A549 (cell line): ENCODE results near the gene NCOA6. TPM values are rescaled to one million over a fixed set of nuclear protein-coding genes. Genes with fewer than 3 reads are reported as not detected.

Experiments used
- ATAC-seq, 2 experiments: fragments of 200-7000 bp in 1 of 2; fragments of >200 bp in 1 of 2; cut with Nextera tagmentation in 1 of 2; cut with Tn5 transposase in 1 of 2; 3 replicates each; pipeline versions ENCODE4 v1.8.0 to v1.9.1; 2018 to 2020; ENCODE audit warnings: mild to moderate bottlenecking in 1 of 2, moderate library complexity in 1 of 2
- CTCF ChIA-PET: fragments of 300-600 bp; sonication (Branson Sonifier 250); formaldehyde crosslinking; extraction: SDS; loops from one replicate; lab custom pipeline; 2021; ENCODE audit warnings: antibody characterized with exemption, inconsistent platforms; lab: Yijun Ruan, JAX
- POLR2A ChIA-PET: fragments of 350-600 bp; formaldehyde crosslinking; extraction: SDS; loops from one replicate; lab custom pipeline; 2021; ENCODE audit warnings: antibody characterized with exemption, inconsistent platforms; lab: Yijun Ruan, JAX
- DNase-seq, 2 experiments: peaks; one replicate each; pipeline versions ENCODE4 v3.0.0 to v3.0.0-alpha.2; 2011 to 2016; ENCODE audit warnings: low read depth in 1 of 2, low spot score in 1 of 2
- FAIRE-seq: peaks from 2 replicates; lab custom pipeline; 2011; peaks lifted over from hg19 to GRCh38; lab: Jason Lieb, UNC
- H3K27ac ChIP-seq, 2 experiments: fragments of >200 bp; sonication (Bioruptor Twin); formaldehyde crosslinking; 3 replicates each; pipeline ENCODE4 v1.5.1; 2016 to 2017
- H3K4me1 ChIP-seq: fragments of >200 bp; sonication (Bioruptor Twin); formaldehyde crosslinking; 3 replicates; pipeline ENCODE4 v1.6.1; 2016
- H3K4me2 ChIP-seq: fragments of >200 bp; sonication (Bioruptor Twin); formaldehyde crosslinking; 3 replicates; pipeline ENCODE4 v1.6.1; 2016
- H3K4me3 ChIP-seq: fragments of >200 bp; sonication (Bioruptor Twin); formaldehyde crosslinking; 3 replicates; pipeline ENCODE4 v1.5.1; 2016
- H3K9me3 ChIP-seq: fragments of >200 bp; sonication (Bioruptor Twin); formaldehyde crosslinking; 3 replicates; pipeline ENCODE4 v1.6.1; 2016
- CBX2 ChIP-seq: fragments of 200-600 bp; sonication (generic); IDR thresholded peaks from 2 replicates; pipeline ENCODE4 v1.6.1; 2016; ENCODE audit warnings: low read depth, mild to moderate bottlenecking, borderline replicate concordance
- CHD4 ChIP-seq: fragments of 200-600 bp; sonication (generic); IDR thresholded peaks from 2 replicates; pipeline ENCODE4 v1.6.1; 2016; ENCODE audit warnings: antibody characterized with exemption, mild to moderate bottlenecking, borderline replicate concordance
- EHF ChIP-seq: fragments of 250-450 bp; sonication (Bioruptor Pico); IDR thresholded peaks from 2 replicates; pipeline ENCODE4 v1.5.0; 2020; ENCODE audit warnings: mild to moderate bottlenecking
- EP300 ChIP-seq, 2 experiments: fragments of >200 bp; sonication (Bioruptor Twin); formaldehyde crosslinking; IDR thresholded peaks; 2 replicates in 1 of 2; 3 replicates in 1 of 2; pipeline ENCODE4 v1.6.1; 2016 to 2017
- FOSL2 ChIP-seq, 2 experiments: fragments of 450-650 bp in 1 of 2; fragments of >200 bp in 1 of 2; sonication (Bioruptor Twin) in 1 of 2; formaldehyde crosslinking; IDR thresholded peaks; 2 replicates each; pipeline versions ENCODE4 v1.5.0 to v1.6.1; 2016 to 2020; ENCODE audit warnings: mild to moderate bottlenecking in 1 of 2, moderate library complexity in 1 of 2
- GATA3 ChIP-seq: IDR thresholded peaks from 2 replicates; pipeline ENCODE4 v1.6.1; 2012; ENCODE audit warnings: borderline replicate concordance
- HDAC2 ChIP-seq: fragments of 200-600 bp; sonication (generic); IDR thresholded peaks from 2 replicates; pipeline ENCODE4 v1.6.1; 2016
- HEYL ChIP-seq: fragments of 250-450 bp; sonication (Bioruptor Pico); IDR thresholded peaks from 2 replicates; pipeline ENCODE4 v1.8.0; 2021; ENCODE audit warnings: mild to moderate bottlenecking, moderate library complexity
- HOXB13 ChIP-seq: fragments of 250-450 bp; sonication (Bioruptor Pico); IDR thresholded peaks from 2 replicates; pipeline ENCODE4 v1.5.0; 2020; ENCODE audit warnings: low read depth, mild to moderate bottlenecking, moderate library complexity
- HOXB5 ChIP-seq: fragments of 250-450 bp; sonication (Bioruptor Pico); IDR thresholded peaks from 2 replicates; pipeline ENCODE4 v1.5.0; 2020; ENCODE audit warnings: mild to moderate bottlenecking, moderate library complexity
- JUNB ChIP-seq: fragments of >200 bp; sonication (Bioruptor Twin); formaldehyde crosslinking; IDR thresholded peaks from 2 replicates; pipeline ENCODE4 v1.6.1; 2016
- KDM1A ChIP-seq: fragments of 200-600 bp; sonication (generic); IDR thresholded peaks from 2 replicates; pipeline ENCODE4 v1.6.1; 2016; ENCODE audit warnings: low read depth, mild to moderate bottlenecking
- MAZ ChIP-seq: fragments of 150-350 bp; IDR thresholded peaks from 2 replicates; pipeline ENCODE4 v1.6.1; 2014; ENCODE audit warnings: antibody characterized with exemption, low read depth, low read length, borderline replicate concordance
- MYC ChIP-seq: IDR thresholded peaks from 2 replicates; pipeline ENCODE4 v1.6.1; 2012; ENCODE audit warnings: mild to moderate bottlenecking, inconsistent platforms, low read length, improper control_type of control experiment, borderline replicate concordance
- NFE2L2 ChIP-seq: fragments of 150-350 bp; conservative IDR thresholded peaks from 2 replicates; pipeline ENCODE4 v1.6.1; 2014; ENCODE audit warnings: low read length
- NPAS2 ChIP-seq: fragments of 250-450 bp; sonication (Bioruptor Pico); IDR thresholded peaks from 2 replicates; pipeline ENCODE4 v1.8.0; 2022; ENCODE audit warnings: mild to moderate bottlenecking, moderate library complexity, borderline replicate concordance
- POLR2A ChIP-seq: IDR thresholded peaks from 2 replicates; pipeline ENCODE4 v1.6.1; 2012; ENCODE audit warnings: mild to moderate bottlenecking, low read length
- POLR2AphosphoS2 ChIP-seq: conservative IDR thresholded peaks from 2 replicates; pipeline ENCODE4 v1.6.1; 2012; ENCODE audit warnings: low read length, improper control_type of control experiment, inconsistent platforms
- RAD21 ChIP-seq, 2 experiments: fragments of >200 bp in 1 of 2; sonication (Bioruptor Twin) in 1 of 2; formaldehyde crosslinking in 1 of 2; IDR thresholded peaks in 1 of 2; conservative IDR thresholded peaks in 1 of 2; 2 replicates in 1 of 2; 3 replicates in 1 of 2; pipeline ENCODE4 v1.6.1; 2012 to 2018; ENCODE audit warnings: inconsistent platforms in 1 of 2
- RCOR1 ChIP-seq: fragments of 150-350 bp; IDR thresholded peaks from 2 replicates; pipeline ENCODE4 v1.6.1; 2014; ENCODE audit warnings: antibody characterized with exemption, low read length, low read depth
- RFX5 ChIP-seq: fragments of 450-650 bp; IDR thresholded peaks from 2 replicates; pipeline ENCODE4 v1.7.1; 2014; ENCODE audit warnings: antibody characterized with exemption, mild to moderate bottlenecking, moderate library complexity
- SMC3 ChIP-seq: fragments of >200 bp; sonication (Bioruptor Twin); formaldehyde crosslinking; IDR thresholded peaks from 3 replicates; pipeline ENCODE4 v1.6.1; 2018; ENCODE audit warnings: inconsistent platforms
- TFCP2L1 ChIP-seq: fragments of 250-450 bp; sonication (Bioruptor Pico); IDR thresholded peaks from 2 replicates; pipeline ENCODE4 v1.5.0; 2021; ENCODE audit warnings: mild to moderate bottlenecking
- ZC3H11A ChIP-seq: fragments of 450-650 bp; IDR thresholded peaks from 2 replicates; pipeline ENCODE4 v1.6.1; 2014; ENCODE audit warnings: antibody characterized with exemption, mild to moderate bottlenecking
- ZNF302 ChIP-seq: fragments of 250-450 bp; sonication (Bioruptor Pico); IDR thresholded peaks from 2 replicates; pipeline ENCODE4 v1.9.0; 2021; ENCODE audit warnings: inconsistent platforms, mild to moderate bottlenecking, moderate library complexity
- WGBS: methylation state at CpG from one replicate; pipeline ENCODE4 v1.1.6; 2017; ENCODE audit errors: missing lambda C conversion rate; 5-methylcytosine and 5-hydroxymethylcytosine counted together
- polyA plus RNA-seq, 4 experiments: library from polyadenylated mRNA; depleted of rRNA in 3 of 4; stranded (reverse); fragments of >200 nt; fragmentation: RNase III in 1 of 4; extraction: RNeasy Plus Mini Kit Qiagen cat#74134 plus additional on column Dnase treatment in 1 of 4; gene quantifications; 2 replicates in 3 of 4; 3 replicates in 1 of 4; pipeline ENCODE4 v1.2.3, GENCODE V29; 2011 to 2017
- TF ChIP-seq, protein P1 (sequence below): fragments of >200 bp; sonication (Bioruptor Twin); formaldehyde crosslinking; IDR thresholded peaks from 2 replicates; pipeline ENCODE4 v1.6.1; 2016
- TF ChIP-seq, protein P2 (sequence below): fragments of >200 bp; sonication (Bioruptor Twin); formaldehyde crosslinking; IDR thresholded peaks from 3 replicates; pipeline ENCODE4 v1.6.1; 2016
- TF ChIP-seq, protein P3 (sequence below): fragments of 450-650 bp; IDR thresholded peaks from 2 replicates; pipeline ENCODE4 v1.6.1; 2014; ENCODE audit warnings: antibody characterized with exemption

The NCOA6 gene
- polyA plus RNA-seq, 2 of the 4 experiments (the other 2 are of a cell fraction) = 15.8 to 18.0 TPM

DNA sequence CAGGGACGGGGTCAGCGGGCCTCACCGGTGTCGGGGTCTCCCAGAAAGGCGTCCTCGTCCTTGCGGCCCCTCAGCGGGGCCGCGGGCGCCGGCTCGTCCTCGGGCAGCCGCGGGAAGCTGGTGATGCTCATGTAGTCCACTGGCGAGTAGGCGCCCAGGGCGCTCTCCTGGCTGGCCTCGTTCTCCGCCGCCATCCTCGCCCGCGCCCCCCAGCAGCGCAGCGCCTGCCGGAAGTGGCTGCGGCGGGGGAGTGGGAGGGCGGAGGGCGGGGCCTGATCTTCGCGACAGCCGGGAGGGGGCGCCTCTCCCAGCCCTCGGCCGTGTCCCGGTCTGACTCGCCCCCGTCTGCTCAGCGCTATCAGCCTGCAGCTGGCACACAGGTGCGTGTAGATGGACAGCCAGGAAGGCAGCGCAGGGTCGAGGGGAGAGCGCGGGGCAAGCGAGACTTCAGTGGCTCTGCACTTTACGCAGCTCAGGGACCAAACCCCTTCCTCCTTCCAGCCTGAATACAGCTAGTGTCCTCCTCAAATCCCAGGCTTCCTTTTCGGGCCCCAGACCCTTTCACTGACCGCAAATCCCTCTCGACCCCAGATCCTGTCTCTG, 47.3 kb upstream of the NCOA6 start, which contains the start of gene GGT7 (continued):
- TF ChIP-seq NPAS2 (no peak), RCOR1 (no peak), GATA3 (no peak), EHF (CRISPR knock-in tag) (no peak), HOXB5 (CRISPR knock-in tag) (no peak)

DNA sequence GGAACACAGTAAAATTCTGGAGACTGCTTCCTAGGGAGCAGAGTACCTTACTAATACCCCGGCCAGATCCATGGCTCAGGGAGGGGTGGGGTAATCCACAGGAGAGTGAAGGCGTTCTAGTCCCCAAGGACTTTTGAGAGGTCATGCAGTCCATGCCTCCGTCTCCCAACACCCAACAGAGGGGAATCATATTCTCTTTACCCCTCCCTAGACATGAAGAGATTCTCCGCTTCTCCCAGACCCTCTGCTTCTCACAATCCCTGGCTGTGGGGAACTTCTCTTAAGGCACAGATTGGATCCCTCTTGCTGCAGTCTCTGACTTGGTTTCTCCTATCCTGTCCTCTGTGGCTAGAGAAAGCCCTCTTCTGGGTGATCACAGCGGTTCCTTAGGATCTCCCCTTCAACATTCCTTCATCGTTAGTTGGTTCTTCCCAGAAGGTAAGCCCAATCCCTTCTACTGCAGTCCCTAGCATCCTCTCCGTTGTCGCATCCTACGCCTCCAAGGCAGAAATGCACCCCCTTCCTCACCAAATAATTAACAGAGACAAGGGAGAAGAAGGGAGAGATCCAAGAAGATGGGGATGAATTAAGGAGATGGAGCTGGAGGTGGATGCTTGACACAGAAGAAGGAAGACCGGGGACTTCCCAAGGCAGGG, 46.6 kb upstream of the NCOA6 start:
- POLR2A ChIA-PET = no interaction called here
- ATAC-seq = no peak
- no peak for DNase-seq
- WGBS = 50% methylated on average over 10 of the region's 10 CpGs
- peaks cover 19% of the 10 kb centered on the region for H3K4me1 ChIP-seq
- H3K4me3 ChIP-seq = peak overlapping the region; percentile 75
- CTCF ChIA-PET = interaction anchor here (0.5 to 7.8 kb wide), 27 partner anchors 8 to 523 kb away, joined by 3 to 207 read pairs (median 5); partner anchors contain the start of genes GSS, MYH7B and TRPC4AP
- H3K27ac ChIP-seq = peak overlapping the region; percentile 79 to 90
- FAIRE-seq = no peak
- peak overlapping the region; percentile 91 for H3K4me2 ChIP-seq
- TF ChIP-seq, protein P1, sequence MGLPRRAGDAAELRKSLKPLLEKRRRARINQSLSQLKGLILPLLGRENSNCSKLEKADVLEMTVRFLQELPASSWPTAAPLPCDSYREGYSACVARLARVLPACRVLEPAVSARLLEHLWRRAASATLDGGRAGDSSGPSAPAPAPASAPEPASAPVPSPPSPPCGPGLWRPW = no peak
- TF ChIP-seq MAZ = no peak
- no peak for TF ChIP-seq ZNF302 (CRISPR knock-in tag)
- no peak for TF ChIP-seq ZC3H11A
- H3K9me3 ChIP-seq = no peaks in the 10 kb centered on the region

DNA sequence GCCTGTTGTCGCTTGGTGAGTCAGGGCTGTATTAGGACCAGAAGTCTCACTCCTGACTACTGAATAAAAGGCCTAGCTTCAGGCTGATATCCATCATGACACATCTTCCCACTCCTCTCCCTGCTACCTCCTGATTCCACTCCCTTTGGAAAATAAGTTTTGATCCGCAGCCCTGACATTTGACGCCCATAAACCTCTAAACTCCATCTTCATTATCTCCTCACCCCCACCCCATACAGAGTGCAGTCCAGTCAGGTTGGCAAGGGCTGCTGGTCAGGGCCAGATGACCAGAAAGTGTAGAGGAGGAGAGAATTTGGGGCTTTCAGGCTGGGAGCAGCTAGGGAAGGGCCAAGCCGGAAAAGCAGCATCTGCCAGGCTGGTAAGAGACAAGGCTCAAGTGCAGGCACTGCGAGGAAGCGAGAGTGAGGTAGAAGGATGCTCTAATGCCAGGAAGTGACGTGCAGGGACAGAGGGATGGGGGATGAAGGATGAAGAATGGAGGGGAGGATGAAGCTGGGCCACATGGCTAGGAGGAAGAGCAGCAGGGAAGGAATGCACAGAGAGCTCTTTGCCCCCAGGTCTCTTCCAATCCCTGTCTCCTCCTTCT, 46.0 kb upstream of the NCOA6 start:
- FAIRE-seq (no peak), DNase-seq (no peak), ATAC-seq (no peak)
- Histone ChIP-seq H3K9me3 (no peaks in the 10 kb centered on the region), H3K27ac (no peak overlapping the region), H3K4me1 (peaks cover 19% of the 10 kb centered on the region), H3K4me2 (peak overlapping the region; percentile 91), H3K4me3 (no peak overlapping the region)
- TF ChIP-seq JUNB (no peak), CHD4 (no peak), POLR2AphosphoS2 (no peak)
- CTCF ChIA-PET = interaction anchor here (0.7 to 7.8 kb wide), 10 partner anchors 10 to 397 kb away, joined by 3 to 207 read pairs (median 6); partner anchors contain the start of genes GSS and MYH7B
- POLR2A ChIA-PET = no interaction called here
- WGBS = 89% methylated on average over 7 of the region's 7 CpGs

DNA sequence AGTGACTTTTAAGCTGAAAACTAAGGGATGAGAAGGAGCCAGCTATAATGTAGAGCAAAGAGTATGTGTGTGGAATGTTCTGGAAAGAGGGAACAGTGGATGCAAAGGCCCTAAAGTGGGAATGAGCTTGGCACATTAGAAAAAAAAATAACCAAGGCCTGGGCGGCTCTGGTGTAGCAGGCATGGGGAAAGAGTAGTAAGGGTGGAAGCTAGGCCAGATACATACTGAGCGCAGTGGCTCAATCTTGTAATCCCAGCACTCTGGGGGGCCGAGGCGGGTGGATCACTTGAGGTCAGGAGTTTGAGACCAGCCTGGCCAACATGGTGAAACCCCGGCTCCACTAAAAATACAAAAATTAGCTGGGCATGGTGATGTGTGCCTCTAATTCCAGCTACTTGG, 38.8 kb upstream of the NCOA6 start:
- no peaks in the 10 kb centered on the region for H3K9me3 ChIP-seq
- 92% methylated on average over 5 of the region's 5 CpGs for WGBS
- H3K4me1 ChIP-seq = no peaks in the 10 kb centered on the region
- DNase-seq (no peak), FAIRE-seq (no peak), ATAC-seq (no peak)
- H3K27ac ChIP-seq = no peak overlapping the region
- ChIA-PET POLR2A (no interaction called here), CTCF (interaction anchor here (0.8 to 2.8 kb wide), 6 partner anchors 8 to 346 kb away, joined by 3 to 19 read pairs (median 4); partner anchors contain the start of genes GSS and MYH7B)
- no peak overlapping the region for H3K4me3 ChIP-seq
- H3K4me2 ChIP-seq = no peak overlapping the region
- TF ChIP-seq RAD21 (conservative IDR thresholded peaks at IDR 0.05 in 1 of 2, IDR thresholded peaks at IDR 0.05 in 1 of 2) (no peak), NFE2L2 (no peak), FOSL2 (IDR thresholded peaks at IDR 0.05) (no peak), FOSL2 (CRISPR knock-in tag; IDR thresholded peaks at IDR 0.05) (no peak), MAZ (no peak), MYC (no peak), HDAC2 (no peak), EHF (CRISPR knock-in tag) (no peak), HOXB13 (no peak), TFCP2L1 (CRISPR knock-in tag) (no peak), HOXB5 (CRISPR knock-in tag) (no peak), KDM1A (no peak), POLR2A (no peak), EP300 (IDR thresholded peaks at IDR 0.05) (no peak), HEYL (CRISPR knock-in tag) (no peak), RFX5 (no peak), SMC3 (no peak), CBX2 (no peak)
- TF ChIP-seq, protein P2, sequence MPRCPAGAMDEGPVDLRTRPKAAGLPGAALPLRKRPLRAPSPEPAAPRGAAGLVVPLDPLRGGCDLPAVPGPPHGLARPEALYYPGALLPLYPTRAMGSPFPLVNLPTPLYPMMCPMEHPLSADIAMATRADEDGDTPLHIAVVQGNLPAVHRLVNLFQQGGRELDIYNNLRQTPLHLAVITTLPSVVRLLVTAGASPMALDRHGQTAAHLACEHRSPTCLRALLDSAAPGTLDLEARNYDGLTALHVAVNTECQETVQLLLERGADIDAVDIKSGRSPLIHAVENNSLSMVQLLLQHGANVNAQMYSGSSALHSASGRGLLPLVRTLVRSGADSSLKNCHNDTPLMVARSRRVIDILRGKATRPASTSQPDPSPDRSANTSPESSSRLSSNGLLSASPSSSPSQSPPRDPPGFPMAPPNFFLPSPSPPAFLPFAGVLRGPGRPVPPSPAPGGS = no peak
- TF ChIP-seq, protein P3, sequence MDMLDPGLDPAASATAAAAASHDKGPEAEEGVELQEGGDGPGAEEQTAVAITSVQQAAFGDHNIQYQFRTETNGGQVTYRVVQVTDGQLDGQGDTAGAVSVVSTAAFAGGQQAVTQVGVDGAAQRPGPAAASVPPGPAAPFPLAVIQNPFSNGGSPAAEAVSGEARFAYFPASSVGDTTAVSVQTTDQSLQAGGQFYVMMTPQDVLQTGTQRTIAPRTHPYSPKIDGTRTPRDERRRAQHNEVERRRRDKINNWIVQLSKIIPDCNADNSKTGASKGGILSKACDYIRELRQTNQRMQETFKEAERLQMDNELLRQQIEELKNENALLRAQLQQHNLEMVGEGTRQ = no peak
